Measurements from ENCODE around the gene SMG6.
"Not testable (repeated sequence)": the region's sequence is repeated elsewhere in the genome, so short reads cannot be mapped to it uniquely, and the experiment has no call there.

Gene SMG6

GRCh38 chr17:2144701-2145100 lies 158.9 kb downstream of the SMG6 start:
- no peak for DNase-seq (ENCODE audit: low read depth)

- no peak for DNase-seq (ENCODE audit: low read depth)
These were observed 160.3 kb downstream of the SMG6 start for GRCh38 chr17:2143332-2143731.

DNA sequence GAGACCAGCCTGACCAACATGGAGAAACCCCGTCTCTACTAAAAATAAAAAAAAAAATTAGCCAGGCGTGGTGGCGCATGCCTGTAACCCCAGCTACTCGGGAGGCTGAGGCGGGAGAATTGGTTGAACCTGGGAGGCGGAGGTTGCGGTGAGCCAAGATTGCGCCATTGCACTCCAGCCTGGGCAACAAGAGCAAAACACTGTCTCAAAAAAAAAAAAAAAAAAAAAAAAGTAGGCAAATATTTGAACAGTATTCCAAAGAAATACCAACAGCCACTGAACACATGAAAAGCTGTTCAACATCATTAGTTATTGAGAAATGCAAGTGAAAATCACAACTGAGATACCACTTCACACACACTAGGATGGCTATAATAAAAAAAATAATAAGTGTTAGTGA lies 160.9 kb downstream of the SMG6 start:
- not testable (repeated sequence) for DNase-seq (ENCODE audit: low read depth)

DNA sequence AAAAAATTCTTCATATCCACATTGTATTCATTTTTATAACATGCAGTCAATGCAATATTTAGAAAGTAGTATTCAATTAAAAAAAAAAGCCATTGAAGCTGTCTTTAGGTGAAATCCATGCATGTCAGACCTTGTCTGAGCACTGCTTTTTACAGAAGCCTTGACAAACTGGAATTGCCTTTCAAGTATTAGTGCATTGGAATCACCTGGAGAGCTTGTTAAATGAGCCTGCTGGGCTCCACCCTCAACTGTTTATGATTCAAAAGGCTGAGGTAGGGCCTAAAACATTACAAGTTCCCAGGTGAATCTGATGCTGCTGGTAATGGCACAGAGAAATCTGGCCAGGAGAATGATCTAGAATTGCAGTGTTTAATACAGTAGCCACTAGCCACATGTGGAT lies 162.9 kb downstream of the SMG6 start:
- DNase-seq (ENCODE audit: low read depth): no peak

- DNase-seq (ENCODE audit: low read depth): no peak
These were observed 164.8 kb downstream of the SMG6 start for GRCh38 chr17:2138761-2139160.

- no peak for DNase-seq (ENCODE audit: low read depth)
These were observed 165.3 kb downstream of the SMG6 start for GRCh38 chr17:2138318-2138717.

- DNase-seq (ENCODE audit: low read depth): no peak
These were observed 166.1 kb downstream of the SMG6 start for GRCh38 chr17:2137342-2138098.

GRCh38 chr17:2136241-2136640 lies 167.3 kb downstream of the SMG6 start:
- no peak for DNase-seq (ENCODE audit: low read depth)

DNA sequence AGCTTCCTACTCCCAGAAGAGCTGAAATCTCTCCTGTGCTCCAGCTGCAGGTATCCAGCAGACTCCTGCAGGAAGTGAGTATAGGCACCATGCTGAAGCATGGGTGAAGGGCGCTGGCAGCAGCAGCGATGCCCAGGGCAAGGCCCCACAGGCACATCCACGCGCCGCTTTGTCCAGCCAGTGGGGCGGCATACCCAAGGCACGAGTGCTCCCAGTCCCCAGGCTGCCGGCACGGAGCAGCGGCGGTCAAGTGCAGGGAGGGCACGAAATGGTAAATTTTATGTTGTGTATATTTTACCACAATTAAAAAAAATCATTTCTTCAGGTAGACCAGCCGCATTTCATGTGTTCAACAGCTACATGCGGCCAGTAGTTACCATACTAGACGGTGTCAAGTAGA lies 175.6 kb downstream of the SMG6 start:
- no peak for DNase-seq (ENCODE audit: low read depth)

GRCh38 chr17:2125013-2125535 lies 178.5 kb downstream of the SMG6 start:
- DNase-seq (ENCODE audit: low read depth): no peak

DNA sequence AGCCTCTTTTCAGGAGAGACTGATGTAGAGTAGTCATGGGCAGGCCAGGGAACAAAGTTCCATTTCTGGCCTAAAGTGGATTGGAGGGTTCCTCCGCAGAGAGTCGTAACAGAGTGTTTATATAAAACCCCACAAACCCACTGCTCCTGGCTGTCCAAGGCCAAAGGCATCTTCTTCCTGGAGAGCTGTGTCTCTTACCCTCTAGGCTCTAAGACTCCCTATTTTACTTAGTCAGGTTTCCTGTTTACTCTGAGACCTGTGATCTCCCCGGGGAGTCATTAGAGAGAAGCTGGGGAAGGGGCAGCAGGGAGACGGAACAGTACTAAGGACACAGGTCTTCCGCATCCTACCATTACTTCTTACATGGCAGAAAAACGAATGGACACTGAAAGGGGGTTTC lies 179.2 kb downstream of the SMG6 start:
- no peak for DNase-seq (ENCODE audit: low read depth)

DNA sequence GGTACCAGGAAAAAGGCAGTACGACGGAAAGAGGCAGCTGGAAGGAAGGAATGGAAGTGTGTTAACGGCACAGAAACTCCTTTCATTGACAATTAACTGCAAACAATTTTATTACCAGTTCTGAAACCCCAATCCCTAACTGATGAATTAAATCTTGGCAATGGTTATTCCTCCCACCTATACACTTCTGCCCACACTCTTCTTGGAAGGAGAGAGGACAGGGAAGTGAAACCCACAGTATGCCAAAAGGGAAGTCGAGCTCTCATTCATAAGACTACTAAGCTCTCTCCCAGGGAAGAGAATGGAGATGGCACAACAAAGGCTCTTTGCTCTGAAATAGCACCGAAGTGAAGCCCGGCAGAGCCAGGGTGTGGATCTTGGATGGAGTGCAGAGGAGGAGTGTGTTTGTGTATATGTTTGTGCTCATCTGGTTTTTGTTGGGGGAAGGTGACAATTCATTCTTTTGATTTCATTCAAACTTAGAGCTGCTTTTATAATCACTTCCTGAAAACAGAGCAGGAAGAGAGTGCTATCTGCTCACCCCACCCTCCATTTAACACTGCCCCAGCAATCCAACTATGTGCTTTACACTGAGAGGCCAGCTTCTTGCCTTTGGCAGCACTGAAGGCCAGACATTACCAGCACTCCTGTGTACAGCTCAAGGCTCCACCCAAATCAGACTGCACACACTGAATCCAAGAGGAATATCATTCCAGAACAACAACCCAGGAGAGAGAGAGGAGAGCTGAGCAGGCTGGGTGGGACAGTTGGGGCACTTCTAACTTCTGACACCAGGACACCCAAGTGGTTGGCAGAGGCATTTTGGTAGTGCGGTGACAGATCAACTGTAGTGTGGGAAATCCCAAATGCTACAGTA lies 180.0 kb downstream of the SMG6 start:
- no peak for DNase-seq (ENCODE audit: low read depth)

DNA sequence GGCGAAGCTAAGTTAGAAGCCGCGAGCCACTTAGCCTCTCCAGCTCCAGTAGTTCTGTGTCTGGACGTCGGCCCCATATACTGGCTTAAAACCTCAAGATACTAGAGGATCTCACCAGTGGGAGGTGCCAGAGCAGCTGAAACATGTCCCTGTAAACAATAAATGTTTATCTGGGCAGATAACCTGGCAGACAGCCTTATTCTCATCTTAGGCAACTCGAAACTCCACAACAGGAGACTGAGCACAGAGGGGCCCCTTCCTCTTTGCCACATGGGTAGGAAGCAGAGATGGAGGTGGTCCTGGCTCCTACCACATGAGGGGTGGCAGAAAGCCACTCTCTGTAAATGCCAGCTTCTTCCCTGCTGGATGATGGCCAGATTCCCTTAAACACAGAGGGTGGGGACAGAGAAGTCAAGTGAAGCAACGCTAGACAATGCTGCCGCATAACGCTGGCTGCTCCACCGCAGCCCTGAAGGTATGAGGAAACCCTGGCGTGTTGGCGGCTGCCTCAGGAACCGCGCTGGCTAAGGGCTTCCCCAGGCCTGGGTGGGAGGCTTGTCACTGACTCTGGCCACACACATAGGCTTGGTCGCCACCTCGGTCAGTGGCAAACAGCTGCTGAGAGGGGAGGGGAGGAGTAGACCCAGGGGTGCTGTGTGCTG lies 180.8 kb downstream of the SMG6 start:
- DNase-seq (ENCODE audit: low read depth): no peak

GRCh38 chr17:2120586-2121335 lies 182.8 kb downstream of the SMG6 start:
- DNase-seq (ENCODE audit: low read depth): no peak

DNA sequence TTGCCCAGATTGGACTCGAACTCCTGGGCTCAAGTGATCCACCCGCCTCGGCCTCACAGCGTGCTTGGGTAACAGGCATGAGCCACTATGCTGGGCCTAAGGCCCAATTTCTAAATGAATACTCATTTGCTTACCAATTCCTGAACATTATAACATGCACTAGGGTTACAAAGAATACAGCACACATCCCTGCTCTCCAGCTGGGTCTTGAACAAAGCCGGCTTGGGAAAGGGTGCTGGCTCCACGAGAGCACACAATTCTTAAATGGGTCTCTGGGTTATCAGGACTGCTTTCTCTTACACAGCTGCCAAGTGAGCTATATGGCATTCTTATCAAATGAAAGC lies 190.3 kb downstream of the SMG6 start:
- DNase-seq (ENCODE audit: low read depth): no peak

GRCh38 chr17:2111691-2112090 lies 191.9 kb downstream of the SMG6 start:
- no peak for DNase-seq (ENCODE audit: low read depth)

DNA sequence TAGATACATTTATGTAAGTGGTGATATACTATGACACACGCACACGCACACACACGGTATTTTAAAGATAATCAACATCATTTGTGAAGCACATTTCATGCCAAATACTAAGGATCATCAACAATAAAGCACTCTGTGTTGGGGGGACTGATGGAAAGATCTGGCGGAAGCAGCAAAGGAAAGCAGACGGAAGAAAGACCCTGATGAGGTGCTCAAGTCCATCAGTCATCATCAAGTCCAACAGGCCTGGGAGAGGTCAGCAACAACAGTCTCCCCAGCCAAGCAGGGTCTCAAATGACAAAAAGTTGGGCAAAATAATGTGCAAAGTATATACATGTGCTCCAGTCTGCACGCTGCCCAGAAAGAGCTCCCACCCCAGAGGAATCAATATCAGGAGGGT lies 193.1 kb downstream of the SMG6 start:
- no peak for DNase-seq (ENCODE audit: low read depth)

GRCh38 chr17:2108170-2108569 lies 195.4 kb downstream of the SMG6 start:
- DNase-seq (ENCODE audit: low read depth): no peak

DNA sequence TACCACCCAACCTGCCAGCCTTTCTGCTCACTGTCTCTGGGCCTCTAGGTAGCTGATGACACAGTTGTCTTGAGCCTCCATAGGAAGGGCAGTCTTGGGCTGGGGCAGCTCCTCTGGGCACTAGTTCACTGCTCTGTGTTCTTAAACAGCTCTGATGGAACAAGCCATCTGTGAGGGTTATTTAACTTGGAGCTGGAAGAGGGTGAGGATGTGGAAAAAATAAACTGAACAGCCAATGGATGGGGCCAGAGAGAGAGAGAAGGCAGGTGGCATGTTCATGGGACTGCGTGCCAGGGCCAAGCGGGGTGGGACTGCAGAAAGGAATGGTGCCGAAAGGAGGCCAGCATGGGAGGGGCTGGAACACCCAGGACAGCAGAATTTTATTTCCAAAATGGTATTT lies 196.1 kb downstream of the SMG6 start:
- DNase-seq (ENCODE audit: low read depth): no peak

- no peak for DNase-seq (ENCODE audit: low read depth)
These were observed 196.5 kb downstream of the SMG6 start for GRCh38 chr17:2107050-2107449.

DNA sequence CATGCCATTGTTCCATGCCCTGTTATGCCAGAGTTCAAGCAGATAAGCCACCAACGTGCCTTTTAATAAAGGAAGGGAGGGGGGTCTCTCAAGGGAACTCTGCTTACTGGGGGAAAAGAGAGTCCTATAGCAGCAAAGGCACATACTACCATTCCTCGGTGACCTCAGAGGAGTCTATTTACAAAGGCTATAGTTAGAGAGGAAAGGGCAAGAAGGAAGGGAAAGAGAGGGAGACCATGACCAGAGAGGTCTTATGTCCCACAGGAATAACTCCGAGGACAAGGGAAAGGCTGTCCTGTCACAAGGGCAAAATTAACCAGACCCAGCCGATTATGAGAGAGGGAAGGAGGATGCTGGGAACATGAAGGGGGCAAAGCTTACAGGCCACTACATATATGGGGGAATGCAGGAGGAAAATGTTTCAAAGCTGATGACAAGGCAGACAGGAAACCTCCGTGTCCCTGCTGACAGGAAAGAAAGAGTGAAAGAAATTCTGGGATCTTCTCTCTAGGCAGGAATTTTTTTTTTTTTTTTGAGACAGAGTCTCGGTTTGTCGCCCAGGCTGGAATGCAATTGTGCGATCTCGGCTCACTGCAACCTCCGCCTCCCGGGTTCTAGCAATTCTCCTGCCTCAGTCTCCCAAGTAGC lies 197.2 kb downstream of the SMG6 start:
- DNase-seq (ENCODE audit: low read depth): no peak

DNA sequence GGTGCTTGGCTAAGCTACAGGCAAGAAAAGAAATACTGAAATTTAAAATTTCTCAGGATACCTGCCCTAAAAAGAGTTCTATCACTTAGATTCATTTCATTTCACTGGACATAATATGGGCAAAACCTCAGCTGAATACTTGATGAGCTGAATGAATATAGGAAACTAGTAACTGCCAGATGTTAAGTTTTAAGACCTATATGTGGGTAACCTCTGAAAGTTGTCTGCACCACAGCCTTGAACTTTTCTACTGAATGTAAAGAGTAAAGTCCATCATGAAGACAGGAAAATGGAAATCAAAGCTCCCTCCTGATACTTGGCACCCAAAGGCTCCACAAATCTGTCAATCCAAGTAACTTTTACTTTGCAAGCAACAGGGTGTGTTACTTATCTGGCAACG lies 197.9 kb downstream of the SMG6 start:
- DNase-seq (ENCODE audit: low read depth): no peak
